HG03432 (cell line): Measurements from ENCODE around the gene HOXB13.

ENCODE experiments used
- ATAC-seq: cut with Tn5 transposase; IDR thresholded peaks from one replicate; pipeline ENCODE4 v1.9.1; 2021; ENCODE audit warnings: mild to moderate bottlenecking, moderate library complexity; ENCODE audit not compliant: unreplicated experiment

Gene HOXB13

DNA sequence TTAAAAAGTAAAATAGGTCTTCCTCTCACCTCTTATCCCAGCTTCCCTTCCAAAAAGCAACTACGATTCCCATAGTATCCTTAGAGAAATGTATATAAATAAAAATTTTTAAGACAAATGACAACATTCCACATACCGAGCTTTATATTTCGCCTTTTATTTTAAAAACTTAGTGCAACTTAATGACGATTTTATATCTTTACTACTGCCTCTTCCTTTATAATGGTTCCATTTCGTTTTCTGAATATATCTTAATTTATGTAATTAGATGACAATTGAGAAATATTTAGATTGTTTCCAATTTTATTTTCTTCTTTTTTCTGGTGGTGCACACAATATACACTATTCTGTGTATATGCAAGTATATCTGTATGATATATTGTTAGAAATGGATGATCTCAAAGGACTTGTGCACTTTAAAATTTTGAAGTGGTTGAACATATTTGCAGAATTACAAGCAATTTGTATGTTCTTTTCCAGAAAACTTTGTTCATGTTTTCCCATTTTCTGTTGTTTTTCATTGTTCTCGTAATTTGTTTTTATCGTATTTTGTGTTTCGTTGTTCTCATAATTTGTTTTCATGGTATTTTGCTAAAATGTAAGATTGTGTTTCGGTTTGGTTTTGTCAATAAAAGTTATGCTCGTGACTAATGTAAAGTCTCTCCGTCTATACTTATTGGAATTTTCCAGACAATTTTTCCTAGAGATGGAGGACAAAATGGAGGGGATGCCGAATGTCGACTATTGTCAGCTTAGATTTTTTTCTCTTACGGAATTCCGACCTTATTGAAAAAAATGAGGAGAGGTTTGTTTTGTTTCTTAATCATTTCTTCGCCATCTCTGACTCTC, 20.4 kb upstream of the HOXB13 start:
- no peak for ATAC-seq

DNA sequence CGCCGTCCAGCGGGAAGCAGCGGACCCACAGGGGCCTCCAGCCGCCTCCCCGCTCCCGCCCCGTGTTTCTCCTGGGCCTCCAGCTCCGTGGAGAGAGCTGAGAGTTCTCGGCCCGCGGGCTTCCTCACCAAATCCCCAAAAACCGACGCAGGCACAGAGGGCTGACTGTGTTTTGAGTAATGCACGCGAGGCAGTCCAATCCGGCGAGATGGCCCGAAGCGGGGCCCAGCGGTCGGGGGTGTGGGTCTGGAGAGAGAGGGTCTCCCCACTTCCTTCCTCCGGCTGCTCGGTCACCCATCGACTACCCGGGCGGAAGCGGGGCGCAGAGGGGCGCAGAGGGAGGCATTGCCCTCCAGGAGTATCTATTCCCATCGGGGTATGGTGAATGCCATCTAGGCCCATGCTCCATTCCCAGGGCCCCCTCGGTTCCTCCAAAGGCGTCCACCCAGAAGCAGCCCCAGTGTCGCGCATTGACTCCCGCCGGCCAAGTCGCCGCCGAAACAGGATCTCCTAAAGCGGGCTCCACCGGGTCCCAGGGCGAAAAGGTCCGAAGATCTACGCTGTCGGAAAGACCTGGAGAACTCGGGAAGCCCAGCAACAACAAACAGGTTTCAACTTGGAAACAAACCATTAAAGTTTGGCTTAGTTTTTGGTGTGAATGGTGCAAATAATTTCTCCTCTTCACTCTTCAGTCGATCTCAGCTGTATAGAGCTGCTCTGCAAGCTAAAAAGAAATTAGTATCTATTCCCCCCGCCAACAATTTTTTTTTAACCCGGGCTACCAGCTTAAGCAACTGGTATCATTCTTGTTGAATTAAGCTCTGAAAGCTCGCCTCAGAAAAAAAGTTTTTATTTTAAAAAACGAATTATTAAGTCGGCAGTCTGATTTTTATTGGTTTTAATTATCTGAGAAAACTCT, 19.2 kb upstream of the HOXB13 start:
- no peak for ATAC-seq

DNA sequence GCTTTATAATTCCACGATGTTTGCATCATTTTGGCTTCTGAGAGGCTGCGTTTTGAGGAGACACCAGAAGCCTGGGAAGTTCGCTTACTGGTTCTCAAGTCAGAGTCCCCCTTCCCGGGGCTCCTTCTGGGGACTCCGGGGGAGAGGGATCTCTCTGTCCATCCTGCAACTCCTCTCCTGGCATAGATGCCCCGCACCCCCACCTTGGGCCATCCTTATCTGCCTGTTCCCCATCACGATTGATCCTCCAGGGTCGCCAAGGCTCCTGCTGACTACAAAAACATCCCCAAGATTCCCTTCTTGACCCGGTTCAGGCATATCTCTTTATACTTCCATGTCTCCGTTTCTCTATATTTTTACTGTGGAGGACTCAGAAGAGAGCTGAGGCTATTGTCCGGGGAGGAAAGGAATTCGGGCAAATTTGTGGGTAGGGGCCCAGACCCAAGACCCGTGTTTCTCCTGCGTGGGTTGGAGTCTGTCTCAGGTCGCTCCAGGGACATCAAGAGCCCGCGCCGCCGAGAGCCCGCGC, 18.4 kb upstream of the HOXB13 start:
- ATAC-seq, result no peak

DNA sequence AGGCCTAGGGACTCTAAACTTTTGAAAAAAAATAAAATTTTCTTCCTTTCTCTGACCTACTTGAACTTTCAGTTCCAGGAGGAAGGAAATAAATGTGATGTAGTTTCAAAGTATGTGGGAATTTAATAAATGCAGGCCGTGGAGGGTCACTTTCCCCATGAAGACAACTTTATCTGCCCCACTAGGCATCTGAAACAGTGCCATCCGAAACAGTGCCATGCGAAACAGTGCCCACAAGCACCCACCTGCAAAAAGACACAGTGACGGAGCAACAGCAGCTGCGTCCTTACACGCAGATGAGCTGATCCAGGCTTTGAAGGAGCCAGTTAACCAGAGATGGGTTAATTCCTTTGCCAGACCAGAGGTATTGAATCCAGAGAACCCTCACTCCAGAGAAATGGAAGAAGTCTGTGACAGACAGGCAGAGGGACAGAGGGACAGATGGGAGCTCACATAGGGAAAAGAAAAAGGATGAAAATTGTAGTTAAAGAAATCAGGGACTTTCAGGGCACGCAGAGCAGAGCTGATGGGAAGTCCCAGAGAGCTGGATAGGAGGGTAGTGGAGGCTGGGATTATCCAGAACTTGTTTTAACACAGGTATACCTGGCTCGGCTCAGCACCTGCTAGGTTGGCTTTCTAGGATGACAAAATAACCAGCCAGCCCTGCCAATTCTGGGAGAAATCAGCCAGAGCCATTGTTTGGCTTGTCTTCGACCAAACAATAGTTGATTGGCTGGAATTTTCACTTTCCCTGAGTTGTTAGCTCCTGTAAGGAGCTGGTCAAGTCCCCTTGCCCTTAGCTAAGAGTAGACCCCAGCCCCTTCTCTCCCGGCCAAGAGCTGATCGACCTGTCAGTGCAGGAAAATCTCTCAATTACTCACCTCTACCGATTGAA, 17.1 kb upstream of the HOXB13 start:
- no peak for ATAC-seq

DNA sequence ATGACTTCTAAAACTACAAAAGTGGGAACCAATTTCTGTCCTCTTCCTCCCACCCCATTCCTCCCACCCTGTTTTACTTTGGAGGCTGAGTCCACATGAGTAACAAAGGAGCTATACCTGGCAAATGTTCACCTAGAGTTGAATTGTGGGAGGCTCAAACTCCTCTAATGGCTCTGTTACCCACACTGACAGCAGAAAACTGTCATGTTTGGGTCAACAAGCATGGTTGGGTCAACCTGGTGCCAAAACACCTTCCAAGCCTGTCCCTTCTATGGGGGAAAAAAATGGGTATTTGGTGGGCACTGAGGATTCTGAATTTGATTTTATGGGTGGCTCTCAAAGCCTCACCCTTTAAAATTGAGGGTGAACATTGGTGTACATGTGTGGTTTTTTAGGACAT, 12.0 kb upstream of the HOXB13 start:
- no peak for ATAC-seq

DNA sequence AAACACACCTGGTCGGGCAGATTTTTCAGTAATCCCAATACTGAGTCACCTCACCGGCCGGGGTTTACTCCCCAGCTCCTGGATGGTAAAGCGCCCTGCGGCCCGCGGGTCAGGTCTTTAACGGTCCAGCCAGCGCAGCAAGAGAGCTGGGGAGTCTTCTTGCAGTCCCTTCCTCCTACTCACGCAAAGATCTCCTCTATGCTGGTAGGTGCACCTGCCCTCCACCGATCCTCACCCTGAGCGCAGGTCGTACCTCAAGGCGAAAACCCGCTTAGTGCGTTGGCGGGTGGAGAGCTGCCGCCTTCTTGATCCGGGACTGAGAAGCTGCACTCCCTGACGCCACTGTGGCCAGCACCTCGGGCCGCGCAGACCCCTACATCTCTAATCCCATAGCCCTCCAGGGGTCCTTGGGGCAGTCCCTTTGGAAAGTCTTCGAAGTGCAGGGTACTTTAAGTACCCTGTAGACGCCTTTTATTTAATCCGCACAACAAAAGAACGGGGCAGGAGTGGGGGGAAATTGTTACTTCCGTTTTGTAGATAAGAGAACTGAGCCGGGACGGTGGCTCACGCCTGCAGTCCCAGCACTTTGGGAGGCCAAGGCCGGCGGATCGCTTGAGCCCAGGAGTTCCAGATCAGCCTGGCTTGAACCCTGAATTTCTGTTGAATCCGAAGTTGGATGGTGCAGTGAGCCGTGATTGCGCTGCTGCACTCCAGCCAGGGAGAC, 10.4 kb upstream of the HOXB13 start:
- no peak for ATAC-seq

- no peak for ATAC-seq
These were observed 9.9 kb upstream of the HOXB13 start for GRCh38 chr17:48738424-48738802.

DNA sequence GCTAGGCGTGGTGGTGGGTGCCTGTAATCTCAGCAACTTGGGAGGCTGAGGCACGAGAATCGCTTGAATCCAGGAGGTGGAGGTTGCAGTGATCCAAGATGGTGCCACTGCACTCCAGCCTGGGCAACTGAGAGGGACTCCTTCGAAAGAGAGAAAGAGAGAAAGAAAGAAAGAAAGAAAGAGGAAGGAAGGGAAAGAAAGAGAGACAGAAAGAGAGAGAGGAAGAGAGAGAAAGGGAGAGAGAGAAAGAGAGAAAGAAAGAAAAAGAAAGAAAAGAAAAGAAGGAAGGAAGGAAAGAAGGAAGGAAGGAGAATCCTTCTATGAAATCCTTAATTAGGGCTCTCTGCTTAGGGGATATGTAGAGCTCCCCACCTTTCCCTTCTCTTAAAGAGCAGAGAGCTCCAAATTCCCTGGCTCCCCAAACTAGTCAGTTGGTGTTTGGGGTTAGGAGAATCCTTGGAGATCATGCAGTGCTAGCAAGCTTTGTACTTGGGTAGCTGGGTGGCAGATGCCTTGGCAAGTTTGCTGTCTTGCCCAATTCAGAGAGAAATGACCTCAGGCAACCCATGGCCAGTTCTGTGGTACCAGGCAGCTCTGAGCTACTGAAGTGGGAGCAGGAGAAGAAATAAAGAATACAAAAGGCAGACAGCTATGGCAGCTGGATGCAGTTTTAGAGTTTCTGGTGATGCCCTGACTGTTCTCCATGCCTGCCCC, 8.9 kb upstream of the HOXB13 start:
- ATAC-seq, result no peak

GRCh38 chr17:48735062-48735351, 6.5 kb upstream of the HOXB13 start:
- no peak for ATAC-seq

DNA sequence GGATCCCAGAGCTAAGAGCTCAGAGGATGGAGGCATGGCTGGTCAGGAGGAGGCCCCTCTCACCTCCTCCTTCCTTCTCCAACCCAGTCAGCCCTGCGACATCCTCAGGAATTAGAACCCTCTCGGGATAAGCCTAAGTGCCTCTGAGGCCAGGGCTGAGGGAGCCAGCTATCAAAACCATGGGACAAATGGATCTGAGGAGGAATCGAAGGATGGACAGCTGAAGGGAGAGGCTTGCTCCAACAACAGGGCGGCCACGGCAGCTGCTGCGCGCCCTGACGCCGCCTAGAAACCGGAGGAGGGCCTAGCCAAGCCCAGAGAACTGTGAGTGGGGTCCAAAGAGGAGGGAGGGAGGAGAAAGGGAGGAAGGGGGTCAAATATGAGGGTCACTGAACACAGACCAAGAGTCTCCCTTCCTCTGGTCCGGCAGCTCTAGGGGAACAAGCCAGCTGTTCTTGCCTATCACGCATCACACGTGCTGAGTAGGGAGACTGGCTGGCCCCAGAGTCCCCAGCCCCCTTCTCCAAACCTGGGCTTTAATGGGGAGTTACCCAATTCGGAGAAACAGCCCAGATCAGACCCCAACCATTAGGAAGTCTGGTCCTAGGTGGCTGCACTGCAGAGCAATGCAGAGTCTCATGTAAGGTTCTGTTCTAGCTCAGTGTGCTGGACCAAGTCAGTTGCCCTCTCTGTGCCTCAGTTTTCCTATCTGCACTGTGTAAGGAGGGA, 5.9 kb upstream of the HOXB13 start:
- ATAC-seq, result no peak

- ATAC-seq, result no peak
These were observed 5.2 kb upstream of the HOXB13 start for GRCh38 chr17:48733632-48734328.

- ATAC-seq, result no peak
These were observed 4.4 kb upstream of the HOXB13 start for GRCh38 chr17:48732688-48733629.

DNA sequence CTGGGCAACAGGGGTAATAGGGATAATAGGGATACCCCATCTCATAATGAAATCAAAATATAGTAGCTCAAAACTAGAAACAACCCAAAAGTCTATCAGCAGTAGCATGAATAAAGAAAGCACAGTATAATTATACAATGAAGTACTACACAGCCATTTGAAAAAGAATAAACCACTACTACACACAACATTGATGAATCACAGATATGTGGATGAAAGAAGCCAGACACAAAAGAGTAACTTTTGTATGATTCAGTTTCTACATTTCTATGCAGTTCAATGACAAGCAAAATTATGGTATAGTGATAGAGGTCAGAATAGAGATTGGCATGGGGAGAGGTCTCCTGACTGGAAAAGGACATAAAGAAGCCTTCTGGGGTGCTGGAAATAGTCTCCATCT, 2.8 kb upstream of the HOXB13 start:
- no peak for ATAC-seq

DNA sequence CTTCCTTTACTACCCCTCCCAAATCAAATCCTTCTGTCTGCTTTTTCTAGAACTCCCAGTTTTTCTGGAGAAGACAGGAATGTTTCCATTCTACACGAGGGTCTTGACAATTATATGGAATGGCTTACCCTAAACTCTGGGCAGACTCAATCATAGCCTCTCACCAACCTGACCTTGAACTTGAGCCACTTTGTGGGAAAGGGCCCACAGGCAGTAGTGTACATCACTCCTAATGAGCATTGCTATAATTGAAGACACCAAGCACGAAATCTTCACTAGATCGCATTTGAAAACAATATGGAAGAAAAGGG, 1.6 kb upstream of the HOXB13 start:
- no peak for ATAC-seq

DNA sequence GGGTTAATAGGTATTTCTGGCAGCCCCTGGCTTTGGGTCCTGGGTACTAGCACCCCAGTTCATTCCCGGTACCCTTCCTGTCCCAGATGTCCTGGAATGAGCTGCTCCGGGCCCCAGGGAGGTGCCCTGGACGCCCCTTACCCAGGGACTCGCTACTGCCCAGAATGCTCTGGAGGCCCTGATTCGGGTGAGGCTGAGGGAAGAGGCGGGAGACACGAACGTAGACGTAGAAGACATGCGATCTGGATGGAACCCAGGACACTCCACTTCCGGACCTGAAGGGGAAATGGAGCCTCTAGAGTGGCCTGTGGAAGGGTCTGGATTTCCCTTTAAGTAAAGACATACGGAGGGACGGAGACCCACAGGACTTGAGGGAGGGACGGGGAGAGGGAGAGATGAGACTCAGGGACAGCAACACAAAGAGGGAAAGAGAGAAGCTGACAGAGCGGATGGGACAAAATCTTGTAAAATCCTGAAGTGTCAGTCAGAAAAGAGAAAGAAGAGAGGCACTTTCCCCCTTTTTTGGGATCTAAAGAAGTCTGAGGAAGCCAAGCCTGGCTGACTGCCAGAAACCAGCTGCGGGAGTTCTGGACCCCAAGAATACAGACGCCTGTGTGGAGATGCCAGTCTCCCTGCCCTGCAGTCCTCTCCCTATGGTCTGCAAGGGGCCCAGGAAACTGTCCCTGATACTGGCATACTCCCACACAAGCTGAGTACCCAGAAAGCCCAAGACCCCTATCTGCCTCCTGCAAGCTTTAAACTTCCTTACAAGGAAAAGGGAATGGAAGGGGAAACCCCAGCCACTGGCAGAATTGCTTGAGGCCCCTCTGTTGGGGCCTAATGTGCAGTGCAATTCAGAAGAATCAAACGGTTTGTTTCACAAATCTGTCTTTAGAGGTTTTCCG, 1.0 kb upstream of the HOXB13 start:
- no peak for ATAC-seq

- no peak for ATAC-seq
These were observed 955 bp downstream of the HOXB13 start for GRCh38 chr17:48727415-48728175.
